GM18520 (cell line): ENCODE data around the gene CDK11B.
"Not testable (repeated sequence)": the region's sequence is repeated elsewhere in the genome, so short reads cannot be mapped to it uniquely, and the experiment has no call there.

Experiments used
- ATAC-seq: cut with Tn5 transposase; IDR thresholded peaks from one replicate; pipeline ENCODE4 v1.9.1; 2021; ENCODE audit not compliant: unreplicated experiment

The CDK11B gene

GRCh38 chr1:1683104-1683905 lies 24.5 kb upstream of the CDK11B start:
- ATAC-seq, result no peak

DNA sequence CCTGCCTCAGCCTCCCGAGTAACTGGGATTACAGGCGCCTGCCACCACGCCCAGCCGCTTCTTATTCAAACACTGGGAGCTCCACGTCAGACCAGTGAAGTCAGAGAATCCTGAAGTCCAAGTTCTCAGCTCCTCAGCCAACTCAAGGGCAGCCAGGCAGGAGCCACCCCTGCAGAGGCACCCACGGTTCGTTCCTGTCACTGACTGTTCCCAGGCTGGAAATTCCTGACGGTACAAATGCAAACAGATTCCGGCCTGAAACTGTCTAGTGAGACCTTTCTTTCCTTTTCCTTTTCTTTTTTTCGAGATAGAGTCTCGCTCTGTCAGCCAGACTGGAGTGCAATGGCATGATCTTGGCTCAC lies 22.1 kb upstream of the CDK11B start:
- no peak for ATAC-seq

DNA sequence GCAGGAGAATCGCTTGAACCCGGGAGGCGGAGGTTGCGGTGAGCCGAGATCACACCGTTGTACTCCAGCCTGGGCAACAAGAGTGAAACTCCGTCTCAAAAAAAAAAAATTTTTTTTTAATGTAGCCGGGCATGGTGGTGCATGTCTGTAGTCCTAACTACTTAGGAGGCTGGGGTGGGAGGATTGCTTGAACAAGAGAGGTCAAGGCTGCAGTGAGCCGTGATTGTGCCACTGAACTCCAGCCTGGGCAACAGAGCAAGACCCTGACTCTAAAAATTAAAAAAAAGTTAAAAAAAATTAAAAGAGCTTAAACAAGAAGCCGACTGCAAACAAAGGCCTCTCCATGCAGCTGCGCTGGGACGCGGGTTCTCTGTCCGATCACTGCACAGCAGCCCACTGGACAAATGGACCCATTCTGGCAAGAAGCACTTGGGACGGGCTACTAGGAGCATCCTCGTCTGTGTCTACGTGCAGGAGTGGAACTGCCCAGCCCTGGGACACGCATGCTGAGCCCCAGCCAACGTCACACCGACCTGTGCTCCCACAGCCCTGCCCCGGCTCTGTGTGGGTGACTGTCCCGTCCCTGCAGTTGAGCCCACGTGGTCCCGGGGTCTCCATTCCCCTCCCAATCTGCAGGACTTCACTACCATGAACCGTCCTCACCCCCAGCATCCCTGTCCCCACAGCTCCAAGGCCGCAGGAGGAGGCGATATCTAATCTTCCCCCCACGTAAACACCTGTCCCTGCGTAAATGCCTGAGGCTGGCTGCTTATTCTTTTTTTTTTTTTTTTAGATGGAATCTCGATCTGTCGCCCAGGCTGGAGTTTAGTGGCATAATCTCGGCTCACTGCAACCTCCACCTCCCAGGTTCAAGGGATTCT lies 21.5 kb upstream of the CDK11B start:
- no peak for ATAC-seq

GRCh38 chr1:1678581-1679380 lies 20.0 kb upstream of the CDK11B start:
- no peak for ATAC-seq

- ATAC-seq, result peak; percentile 34
Observed at GRCh38 chr1:1677718-1678580, 19.1 kb upstream of the CDK11B start.

- not testable (repeated sequence) for ATAC-seq
Observed at GRCh38 chr1:1676087-1676486, 17.3 kb upstream of the CDK11B start.

- ATAC-seq, result not testable (repeated sequence)
Observed at GRCh38 chr1:1675218-1675617, 16.4 kb upstream of the CDK11B start.

GRCh38 chr1:1674806-1675205 lies 16.0 kb upstream of the CDK11B start:
- ATAC-seq, result not testable (repeated sequence)

- ATAC-seq, result no peak
Observed at GRCh38 chr1:1672181-1672965, 13.6 kb upstream of the CDK11B start.

DNA sequence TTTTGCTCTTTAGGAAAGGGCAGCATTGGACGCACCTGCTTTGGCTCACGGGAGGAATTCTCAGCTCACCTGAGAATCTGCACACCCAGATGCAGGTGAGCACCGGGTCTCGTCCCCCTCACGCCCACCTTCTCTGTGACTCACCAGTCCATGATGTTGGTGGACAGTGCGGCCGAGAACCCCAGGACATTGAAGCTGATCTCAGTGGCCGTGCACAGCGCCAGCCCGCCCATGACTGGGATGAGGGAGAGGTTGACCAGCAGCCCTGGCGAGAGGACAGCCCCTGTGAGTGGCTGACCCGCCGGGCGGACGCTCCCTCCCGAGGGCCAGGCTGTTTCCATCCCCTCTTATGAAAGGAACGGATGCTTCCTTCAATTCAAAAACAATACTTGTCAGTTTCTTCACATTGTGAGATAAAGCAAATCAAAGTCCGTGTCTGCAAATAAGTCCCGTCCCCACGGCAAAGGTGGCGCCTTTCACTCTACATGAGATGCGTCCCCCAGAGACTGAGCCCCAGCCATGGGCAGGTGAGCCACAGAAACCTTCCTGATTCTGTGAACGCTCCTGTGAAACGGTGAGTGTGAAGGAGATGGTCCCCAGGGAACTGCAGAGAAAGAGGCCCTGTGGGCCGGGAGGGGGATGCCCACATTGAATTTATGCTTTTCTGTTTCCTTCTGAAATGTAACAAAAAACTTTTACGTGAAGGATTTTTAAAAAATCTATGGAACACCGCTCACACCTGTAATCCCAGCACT lies 12.7 kb upstream of the CDK11B start:
- ATAC-seq, result no peak

GRCh38 chr1:1670866-1671265 lies 12.1 kb upstream of the CDK11B start:
- ATAC-seq, result no peak

GRCh38 chr1:1669468-1670440 lies 10.9 kb upstream of the CDK11B start:
- ATAC-seq, result no peak

GRCh38 chr1:1666526-1666925 lies 7.7 kb upstream of the CDK11B start:
- no peak for ATAC-seq

GRCh38 chr1:1665815-1666251 lies 7.0 kb upstream of the CDK11B start:
- ATAC-seq, result no peak

- no peak for ATAC-seq
Observed at GRCh38 chr1:1664941-1665814, 6.4 kb upstream of the CDK11B start.

- ATAC-seq, result not testable (repeated sequence)
Observed at GRCh38 chr1:1664318-1664717, 5.5 kb upstream of the CDK11B start.
